C4-2B (cell line): ENCODE data around the gene KRTAP2-4.

Source experiments
- H3K27ac ChIP-seq: fragments of 450-650 bp; 2 replicates; pipeline ENCODE4 v1.5.1; 2017
- CTCF ChIP-seq: fragments of 450-650 bp; conservative IDR thresholded peaks from 2 replicates; pipeline ENCODE4 v1.5.1; 2017; ENCODE audit warnings: mild to moderate bottlenecking
- ZFX ChIP-seq: fragments of 450-650 bp; IDR thresholded peaks from 2 replicates; pipeline ENCODE4 v1.6.1; 2017

Gene KRTAP2-4

GRCh38 chr17:41026715-41027471 is 38.8 kb downstream of the KRTAP2-4 start, which contains the start of gene KRTAP1-5:
KRTAP1-5 (minus strand) TSS chr17:41027208; CDS start chr17:41027155, 53 bp downstream.
- H3K27ac ChIP-seq: no peak within 1 kb of the TSS

GRCh38 chr17:41024697-41025096 is 41.0 kb downstream of the KRTAP2-4 start:
- H3K27ac ChIP-seq: no peak overlapping the region; the same call in 1 of the 2 replicates
- TF ChIP-seq ZFX: no peak
- no peak for TF ChIP-seq CTCF

More at GRCh38 chr17:41026715-41027471, 38.8 kb downstream of the KRTAP2-4 start, which contains the start of gene KRTAP1-5:
- TF ChIP-seq CTCF: no peak
- TF ChIP-seq ZFX: no peak

- no peak overlapping the region for H3K27ac ChIP-seq
Observed at GRCh38 chr17:41020336-41020735, 45.3 kb downstream of the KRTAP2-4 start.

GRCh38 chr17:41019415-41019814 is 46.3 kb downstream of the KRTAP2-4 start:
- TF ChIP-seq CTCF: no peak

More at GRCh38 chr17:41020336-41020735, 45.3 kb downstream of the KRTAP2-4 start:
- TF ChIP-seq ZFX (no peak), CTCF (no peak)

GRCh38 chr17:41018541-41018940 is 47.1 kb downstream of the KRTAP2-4 start:
- no peak for TF ChIP-seq ZFX
- no peak for TF ChIP-seq CTCF
- H3K27ac ChIP-seq: no peak overlapping the region

More at GRCh38 chr17:41019415-41019814, 46.3 kb downstream of the KRTAP2-4 start:
- H3K27ac ChIP-seq: no peak overlapping the region

- H3K27ac ChIP-seq: no peak overlapping the region
- no peak for TF ChIP-seq CTCF
- TF ChIP-seq ZFX: no peak
Observed at GRCh38 chr17:41016578-41017215, 49.0 kb downstream of the KRTAP2-4 start.

- no peak overlapping the region for H3K27ac ChIP-seq
Observed at GRCh38 chr17:41015454-41015853, 50.2 kb downstream of the KRTAP2-4 start.

More at GRCh38 chr17:41015454-41015853, 50.2 kb downstream of the KRTAP2-4 start:
- no peak for TF ChIP-seq CTCF
- TF ChIP-seq ZFX: no peak
